HepG2 (cell line): ENCODE data around the gene CHKA. TPM values are rescaled to one million over a fixed set of nuclear protein-coding genes. Genes with fewer than 3 reads are reported as not detected.

Source experiments
- ATAC-seq: fragments of 200-7000 bp; cut with Tn5 transposase; 3 replicates; pipeline ENCODE4 v1.9.1; 2020; ENCODE audit warnings: mild to moderate bottlenecking, moderate library complexity
- BruUV-seq: library from RNA; stranded (reverse); fragments of 400-500 nt; replicated peaks from 2 replicates; lab custom pipeline; 2021; lab: Mats Ljungman, UMichigan
- CTCF ChIA-PET: fragments of 300-600 bp; formaldehyde crosslinking; extraction: SDS; loops from one replicate; lab custom pipeline; 2021; ENCODE audit warnings: low total read pairs, inconsistent platforms, low intra/inter-chr PET ratio; lab: Yijun Ruan, JAX
- POLR2A ChIA-PET: fragments of 350-600 bp; sonication (Branson Sonifier 250); formaldehyde crosslinking; loops from one replicate; lab custom pipeline; 2020; ENCODE audit warnings: antibody characterized with exemption, inconsistent platforms; lab: Yijun Ruan, JAX
- DNase-seq: peaks from one replicate; pipeline ENCODE4 v3.0.0-alpha.2; 2015; ENCODE audit warnings: low spot score
- FAIRE-seq: peaks from 3 replicates; lab custom pipeline; 2011; peaks lifted over from hg19 to GRCh38; lab: Jason Lieb, UNC
- H2AFZ ChIP-seq: one replicate; pipeline ENCODE4 v1.6.1; 2011; ENCODE audit warnings: low read length, inconsistent platforms
- H3K27ac ChIP-seq: fragments of 300-600 bp; 3 replicates; pipeline ENCODE4 v1.8.0; 2011; ENCODE audit warnings: mixed run types, mild to moderate bottlenecking, mixed read lengths, low read length, inconsistent platforms; ENCODE audit not compliant: insufficient read depth; ENCODE audit errors: extremely low read length
- H3K27me3 ChIP-seq, 2 experiments: fragments of 200-600 bp in 1 of 2; 2 replicates in 1 of 2; 3 replicates in 1 of 2; pipeline versions ENCODE4 v1.6.0 to v1.8.0; 2011; ENCODE audit warnings: low read length in 2 of 2, mild to moderate bottlenecking in 2 of 2, moderate library complexity in 2 of 2, inconsistent platforms in 1 of 2; ENCODE audit not compliant: insufficient read depth in 2 of 2, control insufficient read depth in 1 of 2
- H3K36me3 ChIP-seq, 2 experiments: fragments of 200-600 bp in 1 of 2; replicated peaks in 1 of 2; 2 replicates in 1 of 2; 3 replicates in 1 of 2; pipeline versions ENCODE4 v1.5.1 to v1.8.0; 2011; ENCODE audit warnings: low read length in 2 of 2, inconsistent platforms in 1 of 2; ENCODE audit not compliant: insufficient read depth in 2 of 2, control insufficient read depth in 1 of 2
- H3K4me1 ChIP-seq: 2 replicates; pipeline ENCODE4 v1.5.1; 2012; ENCODE audit warnings: low read length, inconsistent platforms; ENCODE audit not compliant: insufficient read depth
- H3K4me2 ChIP-seq: 2 replicates; pipeline ENCODE4 v1.6.0; 2011; ENCODE audit warnings: low read depth, low read length, inconsistent platforms
- H3K4me3 ChIP-seq, 3 experiments: fragments of 200-600 bp in 1 of 3; sonication (generic), shearing (Covaris generic) in 1 of 3; replicated peaks in 1 of 3; 2 replicates each; pipeline ENCODE4 v1.5.1; 2011 to 2016; ENCODE audit warnings: low read length in 3 of 3, inconsistent platforms in 2 of 3, low read depth in 2 of 3, mild to moderate bottlenecking in 2 of 3, control low read depth in 1 of 3, mixed read lengths in 1 of 3; ENCODE audit not compliant: insufficient read depth in 1 of 3
- H3K79me2 ChIP-seq: one replicate; pipeline ENCODE4 v1.6.1; 2011; ENCODE audit warnings: low read length, inconsistent platforms; ENCODE audit not compliant: insufficient read depth
- H3K9ac ChIP-seq: 2 replicates; pipeline ENCODE4 v1.6.0; 2011; ENCODE audit warnings: mild to moderate bottlenecking, low read depth, low read length, inconsistent platforms; ENCODE audit not compliant: insufficient read depth
- H3K9me3 ChIP-seq: 2 replicates; pipeline ENCODE4 v1.5.1; 2012; ENCODE audit warnings: mild to moderate bottlenecking, low read length
- H4K20me1 ChIP-seq: 2 replicates; pipeline ENCODE4 v1.6.0; 2011; ENCODE audit warnings: inconsistent platforms, mild to moderate bottlenecking, low read length, moderate library complexity; ENCODE audit not compliant: insufficient read depth
- FOXK1 ChIP-seq: sonication (generic); formaldehyde crosslinking; IDR thresholded peaks from 2 replicates; pipeline ENCODE4 v1.4.0; 2020; ENCODE audit warnings: low read depth, missing genetic modification reagents, borderline replicate concordance
- HDAC1 ChIP-seq: sonication (generic); formaldehyde crosslinking; IDR thresholded peaks from 2 replicates; pipeline ENCODE4 v1.5.1; 2020; ENCODE audit warnings: mild to moderate bottlenecking, missing genetic modification reagents
- NONO ChIP-seq, 2 experiments: fragments of 450-650 bp in 1 of 2; sonication (generic) in 1 of 2; formaldehyde crosslinking in 1 of 2; IDR thresholded peaks in 1 of 2; conservative IDR thresholded peaks in 1 of 2; 2 replicates each; pipeline versions ENCODE4 v1.6.1 to v1.8.0; 2017 to 2022; ENCODE audit warnings: mild to moderate bottlenecking in 1 of 2, missing genetic modification reagents in 1 of 2, moderate library complexity in 1 of 2
- TAF15 ChIP-seq: fragments of 200-400 bp; formaldehyde crosslinking; IDR thresholded peaks from one replicate; pipeline ENCODE4 v1.6.1; 2018; ENCODE audit warnings: mild to moderate bottlenecking, low read depth, low read length; ENCODE audit not compliant: poor library complexity, severe bottlenecking
- ZFP36 ChIP-seq: fragments of 150-350 bp; IDR thresholded peaks from 2 replicates; pipeline ENCODE4 v1.6.1; 2018; ENCODE audit warnings: borderline replicate concordance, low read length, low read depth; ENCODE audit not compliant: partially characterized antibody
- ZMYM3 ChIP-seq: sonication (generic); formaldehyde crosslinking; IDR thresholded peaks from 2 replicates; pipeline ENCODE4 v1.5.1; 2020; ENCODE audit warnings: mild to moderate bottlenecking, missing genetic modification reagents
- ZNF296 ChIP-seq: sonication (generic); formaldehyde crosslinking; conservative IDR thresholded peaks from 2 replicates; pipeline ENCODE4 v1.5.0; 2020; ENCODE audit warnings: mild to moderate bottlenecking, missing genetic modification reagents
- ZNF546 ChIP-seq: sonication (generic); formaldehyde crosslinking; conservative IDR thresholded peaks from 2 replicates; pipeline ENCODE4 v1.8.1; 2023; ENCODE audit warnings: mild to moderate bottlenecking, missing genetic modification reagents
- ZNF678 ChIP-seq: sonication (generic); formaldehyde crosslinking; IDR thresholded peaks from 2 replicates; pipeline ENCODE4 v1.4.0; 2020; ENCODE audit warnings: mild to moderate bottlenecking, missing genetic modification reagents
- ZNF766 ChIP-seq: sonication (generic); formaldehyde crosslinking; IDR thresholded peaks from 2 replicates; pipeline ENCODE4 v1.5.0; 2020; ENCODE audit warnings: missing genetic modification reagents, borderline replicate concordance
- WGBS: methylation state at CpG from one replicate; pipeline ENCODE4 v1.1.6; 2017; ENCODE audit warnings: low lambda C conversion rate; 5-methylcytosine and 5-hydroxymethylcytosine counted together
- in situ Hi-C: cut with HindIII; loops from 2 replicates; pipeline ENCODE4 v1.10.0; 2017; ENCODE audit warnings: low pct_unique_long_range_greater_than_20kb; ENCODE audit not compliant: extremely low pct_ligation_motif_present
- intact Hi-C: fragments of 100-400 bp; cut with micrococcal nuclease; formaldehyde crosslinking; loops from one replicate; pipeline ENCODE4 v1.10.0; 2022; ENCODE audit not compliant: unreplicated experiment
- polyA plus RNA-seq, 8 experiments: library from polyadenylated mRNA; depleted of rRNA in 3 of 8; stranded (reverse) in 7 of 8; unstranded in 1 of 8; fragments of >200 nt; fragmentation: Illumina TruSeq in 4 of 8; extraction: Trizol in 4 of 8; gene quantifications; 2 replicates each; pipeline versions ENCODE4 v1.2.1 to v1.2.3, GENCODE V29; 2011 to 2016; ENCODE audit warnings: low read depth in 4 of 8, missing spikeins in 1 of 8, mixed read lengths in 1 of 8; ENCODE audit not compliant: insufficient read depth in 1 of 8
- total RNA-seq, 5 experiments: library from RNA; depleted of rRNA; stranded (reverse); fragments of >200 nt; fragmentation: Illumina TruSeq; extraction: Trizol; gene quantifications; 2 replicates each; pipeline ENCODE4 v1.2.3, GENCODE V29; 2016; ENCODE audit warnings: low read depth in 1 of 5
- TF ChIP-seq, protein P1 (sequence below): sonication (generic); formaldehyde crosslinking; IDR thresholded peaks from 2 replicates; pipeline ENCODE4 v1.4.0; 2020; ENCODE audit warnings: mild to moderate bottlenecking, missing genetic modification reagents, borderline replicate concordance

Gene CHKA
- total and polyA plus RNA-seq, 2 of the 13 experiments (the other 11 are each of a cell fraction or from before 2014, with no cell fraction given), result 71.6 to 92.7 TPM

DNA sequence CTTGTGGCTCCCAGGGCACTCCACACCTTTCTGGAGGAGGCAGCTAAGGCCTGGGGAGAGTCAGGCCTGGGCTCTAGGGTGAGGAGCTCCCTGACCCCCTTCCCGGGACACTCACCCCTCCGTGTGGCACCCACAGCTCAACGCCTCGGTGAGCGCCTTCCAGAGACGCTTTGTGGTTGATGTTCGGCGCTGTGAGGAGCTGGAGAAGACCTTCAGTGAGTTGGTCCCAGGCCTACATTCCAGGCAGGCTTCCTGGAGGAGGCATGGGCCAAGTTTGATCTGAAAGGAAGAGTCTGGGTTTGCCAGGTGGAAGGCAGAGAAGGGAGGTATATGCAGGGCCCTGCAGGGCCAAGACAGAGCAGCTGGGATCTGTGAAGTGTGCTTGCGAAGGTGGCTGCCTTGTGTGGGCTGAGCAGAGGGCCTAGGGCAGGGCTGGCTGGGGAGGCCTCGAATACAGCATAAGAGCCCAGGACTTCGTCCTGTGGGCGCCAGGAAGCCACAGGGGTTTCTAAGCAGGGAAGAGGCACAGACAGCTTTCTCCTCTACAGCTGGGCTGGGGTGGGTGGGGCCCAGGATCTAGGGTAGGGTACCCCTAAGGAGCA is 79.5 kb downstream of the CHKA start:
- no TSS peak for BruUV-seq
- Histone ChIP-seq H2AFZ (no peak overlapping the region), H3K9ac (peak overlapping the region; percentile 92; the same call in 1 of the 2 replicates), H4K20me1 (no peaks in the 10 kb centered on the region), H3K4me3 (no peak overlapping the region), H3K4me2 (peak overlapping the region; percentile 99; the same call in 1 of the 2 replicates), H3K36me3 (peaks cover 2 to 16% of the 10 kb centered on the region in 2 experiments; a peak in 4 of 5 replicates), H3K27me3 (no peaks in the 10 kb centered on the region), H3K79me2 (peaks cover 17% of the 10 kb centered on the region), H3K4me1 (peaks cover 27% of the 10 kb centered on the region), H3K9me3 (no peaks in the 10 kb centered on the region), H3K27ac (no peak overlapping the region)
- intact Hi-C loops, result no loop called here
- ChIA-PET CTCF (no interaction called here), POLR2A (interaction anchor here (0.9 to 2.3 kb wide), 2 partner anchors 10 to 18 kb away, joined by 3 to 6 read pairs; no protein-coding TSS in a partner anchor)
- 98% methylated on average over 12 of the region's 12 CpGs for WGBS
- FAIRE-seq (no peak), DNase-seq (no peak), ATAC-seq (no peak)
- in situ Hi-C loops, result no loop called here
- peak; percentile 63; the same call in 1 of the 2 replicates for TF ChIP-seq ZMYM3 (CRISPR knock-in tag)
- TF ChIP-seq ZFP36, result peak; percentile 54
- no peak for TF ChIP-seq ZNF296 (CRISPR knock-in tag)

DNA sequence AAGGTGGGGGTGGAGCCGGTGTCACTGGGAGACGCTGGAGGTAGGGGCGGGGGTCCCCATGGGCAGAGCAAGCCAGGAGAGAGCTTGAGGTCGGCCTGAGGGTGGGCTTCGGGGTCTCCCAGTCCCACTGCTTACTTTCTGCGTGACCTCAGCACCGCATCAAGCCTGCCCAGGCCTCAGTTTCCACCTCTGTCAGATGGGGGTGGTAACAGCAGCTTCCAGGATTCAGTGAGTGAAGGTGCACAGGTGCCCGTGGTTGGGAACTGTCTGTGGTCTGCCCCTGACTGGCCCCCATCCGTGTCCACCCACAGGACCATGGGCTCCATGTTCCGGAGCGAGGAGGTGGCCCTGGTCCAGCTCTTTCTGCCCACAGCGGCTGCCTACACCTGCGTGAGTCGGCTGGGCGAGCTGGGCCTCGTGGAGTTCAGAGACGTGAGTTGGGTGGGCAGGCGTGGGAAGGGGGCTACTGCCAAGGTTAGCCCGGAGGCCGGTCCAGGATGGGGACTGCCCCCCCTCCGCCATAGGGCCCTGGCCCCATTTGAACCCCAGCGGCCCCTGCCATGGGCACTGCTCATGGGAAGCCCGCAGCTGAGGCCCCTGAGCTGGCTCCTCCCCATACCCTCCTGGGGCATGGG is 80.1 kb downstream of the CHKA start:
- ChIA-PET CTCF (no interaction called here), POLR2A (interaction anchor here (0.7 to 2.3 kb wide), 9 partner anchors 10 to 78 kb away, joined by 3 to 11 read pairs (median 5); partner anchors contain the start of genes ALDH3B1 and NDUFS8)
- H3K4me2 ChIP-seq, result peak overlapping the region; percentile 99
- in situ Hi-C loops, result no loop called here
- no peaks in the 10 kb centered on the region for H3K9me3 ChIP-seq
- peak overlapping the region; percentile 92 for H3K9ac ChIP-seq
- FAIRE-seq, result no peak
- H3K79me2 ChIP-seq, result peaks cover 17% of the 10 kb centered on the region
- intact Hi-C loops, result no loop called here
- BruUV-seq, result no TSS peak
- DNase-seq, result no peak
- WGBS, result 81% methylated on average over 11 of the region's 23 CpGs
- H3K27ac ChIP-seq, result peak overlapping the region; percentile 95
- no peaks in the 10 kb centered on the region for H4K20me1 ChIP-seq
- peaks cover 30% of the 10 kb centered on the region for H3K4me1 ChIP-seq
- H3K36me3 ChIP-seq, result peaks cover 2 to 11% of the 10 kb centered on the region in 2 experiments; a peak in 3 of 5 replicates
- no peaks in the 10 kb centered on the region for H3K27me3 ChIP-seq
- no peak for ATAC-seq
- H3K4me3 ChIP-seq, result peak overlapping the region; percentile 76 to 84 (median 78); a peak in 5 of 6 replicates
- H2AFZ ChIP-seq, result no peak overlapping the region
- TF ChIP-seq HDAC1 (CRISPR knock-in tag), result 0 out of 2 replicates have a peak, but pooled peaks have one; percentile 0
- TF ChIP-seq FOXK1, result no peak
- no peak for TF ChIP-seq NONO (IDR thresholded peaks at IDR 0.05)
- 0 out of 2 replicates have a peak, but pooled peaks have one; percentile 23 for TF ChIP-seq NONO (CRISPR knock-in tag; conservative IDR thresholded peaks at IDR 0.05)
- no peak for TF ChIP-seq ZNF678 (CRISPR knock-in tag)
- TF ChIP-seq, protein P1, sequence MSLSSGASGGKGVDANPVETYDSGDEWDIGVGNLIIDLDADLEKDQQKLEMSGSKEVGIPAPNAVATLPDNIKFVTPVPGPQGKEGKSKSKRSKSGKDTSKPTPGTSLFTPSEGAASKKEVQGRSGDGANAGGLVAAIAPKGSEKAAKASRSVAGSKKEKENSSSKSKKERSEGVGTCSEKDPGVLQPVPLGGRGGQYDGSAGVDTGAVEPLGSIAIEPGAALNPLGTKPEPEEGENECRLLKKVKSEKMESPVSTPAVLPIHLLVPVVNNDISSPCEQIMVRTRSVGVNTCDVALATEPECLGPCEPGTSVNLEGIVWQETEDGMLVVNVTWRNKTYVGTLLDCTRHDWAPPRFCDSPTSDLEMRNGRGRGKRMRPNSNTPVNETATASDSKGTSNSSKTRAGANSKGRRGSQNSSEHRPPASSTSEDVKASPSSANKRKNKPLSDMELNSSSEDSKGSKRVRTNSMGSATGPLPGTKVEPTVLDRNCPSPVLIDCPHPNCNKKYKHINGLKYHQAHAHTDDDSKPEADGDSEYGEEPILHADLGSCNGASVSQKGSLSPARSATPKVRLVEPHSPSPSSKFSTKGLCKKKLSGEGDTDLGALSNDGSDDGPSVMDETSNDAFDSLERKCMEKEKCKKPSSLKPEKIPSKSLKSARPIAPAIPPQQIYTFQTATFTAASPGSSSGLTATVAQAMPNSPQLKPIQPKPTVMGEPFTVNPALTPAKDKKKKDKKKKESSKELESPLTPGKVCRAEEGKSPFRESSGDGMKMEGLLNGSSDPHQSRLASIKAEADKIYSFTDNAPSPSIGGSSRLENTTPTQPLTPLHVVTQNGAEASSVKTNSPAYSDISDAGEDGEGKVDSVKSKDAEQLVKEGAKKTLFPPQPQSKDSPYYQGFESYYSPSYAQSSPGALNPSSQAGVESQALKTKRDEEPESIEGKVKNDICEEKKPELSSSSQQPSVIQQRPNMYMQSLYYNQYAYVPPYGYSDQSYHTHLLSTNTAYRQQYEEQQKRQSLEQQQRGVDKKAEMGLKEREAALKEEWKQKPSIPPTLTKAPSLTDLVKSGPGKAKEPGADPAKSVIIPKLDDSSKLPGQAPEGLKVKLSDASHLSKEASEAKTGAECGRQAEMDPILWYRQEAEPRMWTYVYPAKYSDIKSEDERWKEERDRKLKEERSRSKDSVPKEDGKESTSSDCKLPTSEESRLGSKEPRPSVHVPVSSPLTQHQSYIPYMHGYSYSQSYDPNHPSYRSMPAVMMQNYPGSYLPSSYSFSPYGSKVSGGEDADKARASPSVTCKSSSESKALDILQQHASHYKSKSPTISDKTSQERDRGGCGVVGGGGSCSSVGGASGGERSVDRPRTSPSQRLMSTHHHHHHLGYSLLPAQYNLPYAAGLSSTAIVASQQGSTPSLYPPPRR, result no peak
- no peak for TF ChIP-seq ZNF546 (CRISPR knock-in tag)
- TF ChIP-seq ZNF766 (CRISPR knock-in tag), result no peak
- peak; percentile 5 for TF ChIP-seq TAF15
